Measurements from ENCODE around the gene LRRC58.
A peak's percentile ranks its signal among the peaks of the same experiment; 100 is the strongest.
"Not testable (repeated sequence)": the region's sequence is repeated elsewhere in the genome, so short reads cannot be mapped to it uniquely, and the experiment has no call there.

LRRC58 gene

GRCh38 chr3:120348991-120349854 lies at the start of gene LRRC58:
Gene LRRC58, minus strand, starts transcription at chr3:120349354. Its CDS starts 111 bp downstream, at chr3:120349243.
- peak; percentile 84 to 86 for DNase-seq (ENCODE audit: low read depth in 2 of 2)

GRCh38 chr3:120396469-120396868 lies 47.3 kb upstream of the LRRC58 start:
- no peak for DNase-seq (ENCODE audit: low read depth in 2 of 2)

DNA sequence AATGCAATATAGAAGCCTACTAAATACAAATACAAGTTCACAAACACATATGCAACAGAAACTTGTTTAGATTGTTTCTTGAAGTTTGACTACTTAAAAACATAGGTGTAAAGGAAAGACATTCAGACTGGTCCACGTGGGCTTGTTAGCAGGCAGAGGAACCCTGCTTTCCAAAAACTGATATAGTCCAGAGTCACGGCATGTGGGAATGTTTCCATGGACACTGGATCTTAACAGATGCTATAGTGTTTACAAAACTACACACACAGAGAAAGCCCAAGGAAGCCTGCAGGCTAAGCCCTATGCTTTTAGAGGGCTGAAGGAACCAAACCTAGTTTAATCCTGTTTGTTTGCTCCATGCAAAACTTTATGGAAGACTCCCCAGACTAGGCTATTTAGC lies 45.2 kb upstream of the LRRC58 start:
- no peak for DNase-seq (ENCODE audit: low read depth in 2 of 2)

- no peak for DNase-seq (ENCODE audit: low read depth in 2 of 2)
Observed at GRCh38 chr3:120393761-120394160, 44.6 kb upstream of the LRRC58 start.

GRCh38 chr3:120393243-120393642 lies 44.1 kb upstream of the LRRC58 start:
- DNase-seq (ENCODE audit: low read depth in 2 of 2): no peak

DNA sequence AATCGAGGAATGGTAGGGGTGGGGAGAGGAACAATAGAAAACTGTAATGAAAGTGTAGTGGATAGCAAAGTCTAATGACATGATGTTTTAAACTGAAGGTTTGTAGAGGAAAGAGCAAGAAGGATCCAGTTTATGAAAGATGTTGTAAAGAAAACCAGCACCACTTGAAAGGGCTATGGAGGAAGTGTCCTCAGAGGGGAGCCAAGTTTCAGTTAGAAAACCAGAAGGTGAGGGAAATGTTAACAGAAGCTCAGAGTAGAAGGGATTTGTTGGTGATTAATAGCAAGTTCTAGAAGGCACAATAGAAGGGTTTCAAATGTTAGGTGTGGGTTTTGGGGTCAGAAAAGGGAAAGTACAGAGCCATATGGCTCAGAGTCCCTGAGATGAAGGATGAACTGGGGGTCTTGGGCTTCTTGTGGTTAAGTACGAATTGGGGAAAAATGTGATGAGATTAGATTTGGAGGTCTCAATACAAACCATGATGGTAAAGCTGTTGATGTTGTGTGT lies 33.8 kb upstream of the LRRC58 start:
- no peak for DNase-seq (ENCODE audit: low read depth in 2 of 2)

DNA sequence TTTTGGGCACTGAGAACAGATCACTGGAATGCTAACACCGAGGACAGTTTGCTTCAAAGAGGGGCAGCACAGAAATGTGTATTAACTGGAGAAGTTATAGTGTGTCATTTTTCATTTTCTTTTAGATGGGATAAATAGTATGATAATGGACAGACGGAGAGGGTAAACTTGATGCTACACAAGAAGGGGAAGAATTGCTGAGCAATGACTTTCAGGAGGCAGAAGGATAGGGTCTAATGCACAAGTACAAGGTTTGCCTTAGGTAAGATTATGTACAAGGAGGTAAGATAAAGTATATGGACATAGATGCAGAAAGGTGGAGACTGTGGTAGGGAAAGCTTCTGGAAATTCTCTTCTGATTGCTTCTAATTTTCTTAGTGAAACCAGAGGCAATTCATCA lies 32.3 kb upstream of the LRRC58 start:
- no peak for DNase-seq (ENCODE audit: low read depth in 2 of 2)

GRCh38 chr3:120377948-120378347 lies 28.8 kb upstream of the LRRC58 start:
- DNase-seq (ENCODE audit: low read depth in 2 of 2): not testable (repeated sequence)

DNA sequence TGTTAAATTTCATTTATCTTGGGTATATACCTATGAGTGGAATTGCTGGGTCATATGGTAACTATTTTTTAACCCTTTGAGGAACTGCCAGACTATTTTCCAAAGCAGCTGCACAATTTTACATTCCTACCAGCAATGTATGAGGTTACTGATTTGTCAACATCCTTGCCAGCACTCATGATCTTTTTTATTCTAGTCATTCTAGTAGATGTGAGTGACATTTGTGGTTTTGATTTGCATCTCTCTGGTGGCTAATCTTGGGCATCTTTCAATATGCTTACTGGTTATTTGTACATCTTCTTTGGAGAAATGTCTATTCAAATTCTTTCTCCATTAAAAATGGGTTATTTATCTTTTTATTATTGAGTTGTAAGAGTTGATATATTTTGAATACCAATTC lies 21.3 kb upstream of the LRRC58 start:
- no peak for DNase-seq (ENCODE audit: low read depth in 2 of 2)

GRCh38 chr3:120369037-120369467 lies 19.9 kb upstream of the LRRC58 start:
- DNase-seq (ENCODE audit: low read depth in 2 of 2): no peak

DNA sequence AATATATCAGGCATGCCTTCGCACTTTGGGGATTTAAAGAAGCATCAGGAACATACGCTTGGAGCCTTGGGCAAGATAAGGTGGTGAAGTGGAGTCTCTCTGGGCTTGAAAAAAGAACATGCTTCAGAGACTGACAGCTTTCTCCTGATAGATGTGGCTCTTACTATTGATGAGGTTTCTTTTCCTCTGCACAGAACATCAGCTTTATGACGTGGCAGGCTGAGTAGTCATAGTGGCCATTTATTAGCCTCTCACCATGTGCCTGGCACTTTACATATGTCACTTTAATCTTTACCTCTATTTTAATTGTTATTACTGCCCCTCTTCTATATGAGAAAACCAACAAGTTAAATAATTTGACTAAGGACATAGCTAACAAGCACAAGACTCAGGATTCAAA lies 19.0 kb upstream of the LRRC58 start:
- DNase-seq (ENCODE audit: low read depth in 2 of 2): no peak

GRCh38 chr3:120364821-120365220 lies 15.7 kb upstream of the LRRC58 start:
- no peak for DNase-seq (ENCODE audit: low read depth in 2 of 2)

DNA sequence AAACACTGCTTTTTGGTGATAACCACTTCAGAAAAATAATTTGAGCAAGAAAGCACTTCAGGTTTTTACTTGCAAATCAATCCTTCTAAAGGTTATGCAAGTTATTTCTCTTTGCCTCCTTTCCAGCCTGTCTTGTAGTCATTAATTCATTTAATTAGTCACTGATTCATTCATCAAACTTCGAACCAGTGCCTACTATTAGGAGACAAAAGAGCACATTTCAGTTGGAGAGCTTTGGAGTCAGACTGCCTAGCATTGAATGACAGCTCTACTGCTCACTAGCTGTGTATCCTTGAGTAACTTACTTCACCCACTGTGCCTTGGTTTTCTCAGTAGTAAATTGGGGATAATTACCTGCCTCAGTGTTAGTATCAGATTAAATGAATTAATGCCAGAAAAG lies 14.9 kb upstream of the LRRC58 start:
- no peak for DNase-seq (ENCODE audit: low read depth in 2 of 2)

DNA sequence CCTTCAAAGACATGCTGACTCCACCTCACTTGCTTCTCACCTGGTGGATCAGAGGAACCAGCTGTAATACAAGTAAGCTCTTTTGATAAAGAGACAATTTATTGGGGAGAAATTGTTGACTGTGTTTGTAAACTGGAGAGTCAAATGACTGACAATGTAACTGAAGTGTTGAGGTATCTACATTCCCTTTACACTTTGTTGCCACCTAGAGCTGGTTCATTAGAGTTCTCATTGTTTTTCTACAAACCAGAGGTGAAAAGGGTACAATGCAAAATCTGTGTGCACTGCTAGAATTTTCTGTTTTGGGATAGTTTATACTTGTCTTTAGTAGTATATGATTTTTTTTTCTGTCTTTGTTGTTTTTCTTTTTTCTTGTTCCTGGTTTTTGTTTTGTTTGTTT lies 8.7 kb upstream of the LRRC58 start:
- no peak for DNase-seq (ENCODE audit: low read depth in 2 of 2)

DNA sequence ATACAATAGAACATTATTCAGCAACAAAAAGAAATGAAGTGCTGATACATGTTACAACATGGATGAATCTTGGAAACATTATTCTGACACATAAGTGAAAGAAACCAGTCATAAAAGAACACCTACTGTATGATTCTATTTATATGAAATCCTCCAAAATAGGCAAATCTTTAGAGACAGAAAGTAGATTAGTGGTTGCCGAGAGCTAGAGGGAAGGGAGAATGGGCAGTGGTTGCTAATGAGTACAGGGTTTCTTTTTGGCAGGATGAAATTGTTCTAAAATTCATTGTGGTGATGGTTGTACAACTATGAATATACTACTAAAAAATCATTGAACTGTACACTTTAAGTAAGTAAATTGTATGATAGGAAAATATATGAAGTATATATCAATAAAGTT lies 6.3 kb upstream of the LRRC58 start:
- DNase-seq (ENCODE audit: low read depth in 2 of 2): no peak

- no peak for DNase-seq (ENCODE audit: low read depth in 2 of 2)
Observed at GRCh38 chr3:120353463-120353862, 4.3 kb upstream of the LRRC58 start.

DNA sequence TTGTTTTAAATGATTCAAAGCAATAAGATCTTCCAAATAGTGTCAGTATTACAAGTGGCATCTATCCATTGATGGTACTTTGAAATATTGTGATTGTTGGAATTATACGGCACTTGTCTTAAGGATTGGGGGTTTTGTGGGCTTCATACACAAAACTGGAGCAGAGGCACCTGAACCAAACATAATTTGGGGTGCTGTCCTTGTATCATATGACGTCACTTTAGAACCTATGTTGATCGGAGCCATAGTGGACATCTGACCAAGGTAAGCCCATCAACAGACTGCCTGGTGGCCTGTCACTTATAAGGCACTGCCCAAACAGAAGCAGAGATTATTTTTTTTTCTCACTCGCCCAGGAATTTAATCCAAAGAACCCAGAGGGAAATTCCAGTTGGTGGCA lies 2.9 kb upstream of the LRRC58 start:
- DNase-seq (ENCODE audit: low read depth in 2 of 2): no peak

DNA sequence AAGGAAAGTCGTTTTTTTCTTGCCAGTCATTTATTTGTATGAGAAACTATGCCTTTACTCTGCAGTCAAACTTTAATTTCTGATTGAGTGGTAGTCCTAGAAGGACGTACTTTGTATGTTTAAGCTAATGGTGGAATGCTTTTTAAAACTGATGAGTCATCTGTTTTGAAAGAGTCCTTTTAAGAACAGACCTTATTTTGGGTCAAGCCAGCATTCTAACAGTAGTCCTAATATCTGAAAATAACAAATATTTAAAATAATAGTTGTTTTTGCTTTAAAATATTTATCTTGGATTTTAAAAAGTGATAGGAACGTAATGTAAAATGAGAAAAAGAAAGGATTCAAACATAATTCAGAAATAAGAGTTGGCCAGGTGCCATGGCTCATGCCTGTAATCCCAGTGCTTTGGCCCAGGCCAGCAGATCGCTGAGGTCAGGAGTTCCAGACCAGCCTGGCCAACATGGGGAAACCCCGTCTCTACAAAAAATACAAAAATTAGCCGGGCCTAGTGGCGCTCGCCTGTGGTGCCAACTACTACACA lies 1.3 kb upstream of the LRRC58 start:
- peak; percentile 5 to 14 for DNase-seq (ENCODE audit: low read depth in 2 of 2)

- no peak for DNase-seq (ENCODE audit: low read depth in 2 of 2)
Observed at GRCh38 chr3:120349855-120350125, 636 bp upstream of the LRRC58 start.

GRCh38 chr3:120348065-120348990 lies 826 bp downstream of the LRRC58 start:
- DNase-seq (ENCODE audit: low read depth in 2 of 2): no peak

GRCh38 chr3:120344349-120344748 lies 4.8 kb downstream of the LRRC58 start:
- no peak for DNase-seq (ENCODE audit: low read depth in 2 of 2)

- no peak for DNase-seq (ENCODE audit: low read depth in 2 of 2)
Observed at GRCh38 chr3:120341658-120342346, 7.4 kb downstream of the LRRC58 start.
